ENCODE results near the gene PAPPA2. TPM values are rescaled to one million over a fixed set of nuclear protein-coding genes. Genes with fewer than 3 reads are reported as not detected.

Gene PAPPA2
- total RNA-seq, 1 experiment from 2014 or later = 0.81 TPM

DNA sequence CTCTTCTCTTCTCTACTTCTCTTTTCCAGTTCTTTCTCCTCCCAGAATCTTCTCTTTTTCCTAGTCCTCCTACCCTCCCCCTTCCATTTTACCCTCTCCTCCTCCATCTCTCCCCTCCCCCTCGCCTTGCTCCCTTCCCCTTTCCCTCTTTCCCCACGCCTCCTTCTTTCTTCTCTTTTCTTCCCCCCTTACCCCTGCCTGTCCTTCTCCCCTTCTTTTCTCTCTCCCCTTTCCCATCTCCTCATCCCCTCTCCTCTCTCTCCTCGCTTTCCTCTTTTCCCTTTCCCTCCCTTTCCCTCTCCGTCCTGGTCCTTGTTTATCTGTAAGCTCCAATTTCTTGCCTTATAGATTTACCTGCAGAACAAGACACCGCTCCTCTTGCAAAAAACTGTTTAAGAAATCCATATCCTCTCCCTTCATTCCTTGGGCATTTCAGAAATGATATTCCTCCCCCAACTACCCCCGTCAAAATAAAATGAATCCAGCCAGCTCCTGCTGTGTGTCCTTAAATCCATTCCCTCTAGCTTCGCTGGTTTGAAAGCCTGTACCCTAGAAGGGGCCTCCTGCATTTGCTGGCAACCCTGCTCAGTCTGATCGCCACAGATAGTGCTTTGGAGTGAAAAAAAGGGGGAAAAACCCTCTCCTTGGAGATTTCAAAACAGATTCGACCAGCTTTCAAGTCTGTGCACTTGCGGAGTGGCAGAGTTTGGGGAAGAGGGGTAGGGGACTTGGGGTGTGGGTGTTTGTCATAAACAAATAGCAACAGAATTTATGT is 89.4 kb downstream of the PAPPA2 start:
- no peak overlapping the region for H2AFZ ChIP-seq (ENCODE audit: low read length)
- H3K9me3 Mint-ChIP-seq = no peaks in the 10 kb centered on the region
- no CpG with 5 or more reads among the region's 10 CpGs for WGBS (ENCODE audit: extremely low coverage, insufficient read length, low lambda C conversion rate)

More for the DNA sequence above, 89.4 kb downstream of the PAPPA2 start:
- peak overlapping the region; percentile 45 for H3K4me2 ChIP-seq (ENCODE audit: insufficient read depth, insufficient read length, low read length)
- no peak overlapping the region for H2BK120ac ChIP-seq (ENCODE audit: low read depth, low read length, poor library complexity, severe bottlenecking)
- no peak overlapping the region for H2BK5ac ChIP-seq (ENCODE audit: insufficient read length, low read length)
- peak overlapping the region; percentile 48 to 76 for H3K4me3 Mint-ChIP-seq
- TF ChIP-seq CTCF (conservative IDR thresholded peaks at IDR 0.05) = no peak
- no peak overlapping the region for H3K18ac ChIP-seq (ENCODE audit: insufficient read length, low read depth, low read length)
- peaks cover 19% of the 10 kb centered on the region for H3K27me3 Mint-ChIP-seq (ENCODE audit: low read depth)
- H3K23ac ChIP-seq (ENCODE audit: insufficient read length, low read depth, low read length) = no peak overlapping the region
- no peaks in the 10 kb centered on the region for H3K79me2 ChIP-seq (ENCODE audit: insufficient read depth, low read length)
- no peak overlapping the region for H4K91ac ChIP-seq (ENCODE audit: insufficient read length, low read depth, low read length)
- H3K9ac ChIP-seq (ENCODE audit: extremely low read depth, insufficient read length, low read length) = no peak overlapping the region
- H4K8ac ChIP-seq (replicated peaks; ENCODE audit: insufficient read length, low read depth, low read length) = no peak overlapping the region
- no peak overlapping the region for H3T11ph ChIP-seq (ENCODE audit: low read length)
- no peak overlapping the region for H3K4ac ChIP-seq (ENCODE audit: low read depth, low read length)
- no peak overlapping the region for H4K5ac ChIP-seq (ENCODE audit: insufficient read length, low read depth, low read length)
- no peaks in the 10 kb centered on the region for H3K27me3 ChIP-seq (ENCODE audit: insufficient read depth, low read length)
- no peak overlapping the region for H3K56ac ChIP-seq (ENCODE audit: insufficient read length, low read depth, low read length)
- H3K27ac Mint-ChIP-seq = no peak overlapping the region
- peaks cover 45 to 46% of the 10 kb centered on the region in 2 experiments for H3K4me1 Mint-ChIP-seq
- no peak overlapping the region for H2BK20ac ChIP-seq (ENCODE audit: low read depth, low read length, poor library complexity, severe bottlenecking)
- H3K4me1 ChIP-seq (ENCODE audit: insufficient read depth, low read length) = peaks cover 8% of the 10 kb centered on the region; the same call in 1 of the 2 replicates
- H2AK5ac ChIP-seq (ENCODE audit: insufficient read length, low read length) = no peak overlapping the region
- H3K27ac ChIP-seq (ENCODE audit: insufficient read length, low read depth, low read length) = no peak overlapping the region
- H3K9me3 ChIP-seq (ENCODE audit: control insufficient read depth, low read depth, low read length) = no peaks in the 10 kb centered on the region
- H2BK12ac ChIP-seq (ENCODE audit: insufficient read length, low read depth, low read length) = no peak overlapping the region
- no peak for DNase-seq
- no peaks in the 10 kb centered on the region for H3K23me2 ChIP-seq (ENCODE audit: insufficient read length, low read depth, low read length, poor library complexity, severe bottlenecking)
- no peaks in the 10 kb centered on the region for H3K79me1 ChIP-seq (ENCODE audit: insufficient read depth, low read depth, low read length, poor library complexity, severe bottlenecking)
- H3K36me3 Mint-ChIP-seq (ENCODE audit: insufficient read depth in 1 of 3, low read depth in 3 of 3) = no peaks in the 10 kb centered on the region
- no peak overlapping the region for H2BK15ac ChIP-seq (ENCODE audit: low read depth, low read length)
- no peak overlapping the region for H3K14ac ChIP-seq (ENCODE audit: insufficient read depth, low read length)
- no peaks in the 10 kb centered on the region for H4K20me1 ChIP-seq (ENCODE audit: control insufficient read depth, insufficient read depth, insufficient read length)
